Right renal cortex interstitium (tissue), 3 donors: Measurements from ENCODE around the gene TBC1D19. TPM values are rescaled to one million over a fixed set of nuclear protein-coding genes. Genes with fewer than 3 reads are reported as not detected.
"Not testable (repeated sequence)": the region's sequence is repeated elsewhere in the genome, so short reads cannot be mapped to it uniquely, and the experiment has no call there.

Experiments used
- DNase-seq, 3 donors: peaks; one replicate each; pipeline ENCODE4 v3.0.0-alpha.2; 2013; ENCODE audit warnings: low read depth in 3 of 3, low spot score in 2 of 3
- polyA plus RNA-seq, 3 donors: library from polyadenylated mRNA; unstranded; fragments of 120-200 nt; gene quantifications; one replicate each; pipeline ENCODE4 v1.2.1, GENCODE V29; 2013; ENCODE audit not compliant: insufficient read length in 3 of 3

TBC1D19 gene
- polyA plus RNA-seq, 3 donors, result 20.2 to 21.9 (median 20.6) TPM

DNA sequence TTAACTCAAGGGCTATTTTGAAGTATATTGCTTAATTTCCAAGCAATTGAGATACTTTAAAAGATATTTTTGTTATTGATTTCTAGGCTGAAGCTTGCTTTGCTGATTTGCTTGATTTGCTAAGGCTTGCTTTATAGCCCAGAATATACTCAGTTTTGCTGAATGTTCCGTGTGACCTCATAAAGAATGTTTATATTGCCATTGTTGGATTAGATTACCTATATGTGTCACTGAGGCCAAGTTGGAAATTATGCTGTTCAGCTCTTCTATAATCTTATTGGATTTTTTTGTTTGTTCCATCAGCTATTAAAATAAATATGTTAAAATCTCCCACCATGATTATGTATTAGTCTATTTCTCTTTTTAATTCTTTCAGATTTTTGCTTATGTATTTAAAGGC lies 13.0 kb downstream of the TBC1D19 start:
- DNase-seq, result no peak

- DNase-seq, result no peak
These were observed 17.3 kb downstream of the TBC1D19 start for GRCh38 chr4:26601204-26601603.

DNA sequence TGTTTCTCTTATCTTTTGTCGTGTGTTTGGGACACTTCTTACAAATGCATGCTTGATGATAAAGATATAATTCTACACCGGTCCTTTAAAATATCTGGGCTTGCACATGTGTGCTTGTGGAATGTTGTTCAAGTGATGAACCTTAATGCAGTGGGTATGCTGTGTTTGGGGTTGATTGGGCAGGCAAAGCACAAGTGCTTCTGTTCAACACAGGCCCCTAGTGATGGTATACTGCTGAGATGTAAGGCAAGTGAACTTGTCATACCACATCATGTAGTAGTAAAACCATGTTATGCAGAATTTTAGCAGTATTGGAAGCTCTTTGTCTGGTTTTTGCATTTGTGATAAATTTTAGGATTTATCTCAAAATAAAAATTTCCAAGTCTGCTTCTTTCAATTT lies 23.9 kb downstream of the TBC1D19 start:
- no peak for DNase-seq

- DNase-seq, result no peak
These were observed 25.5 kb downstream of the TBC1D19 start for GRCh38 chr4:26609391-26609790.

- DNase-seq, result no peak
These were observed 26.0 kb downstream of the TBC1D19 start for GRCh38 chr4:26609868-26610267.

- no peak for DNase-seq
These were observed 27.5 kb downstream of the TBC1D19 start for GRCh38 chr4:26611372-26611771.

DNA sequence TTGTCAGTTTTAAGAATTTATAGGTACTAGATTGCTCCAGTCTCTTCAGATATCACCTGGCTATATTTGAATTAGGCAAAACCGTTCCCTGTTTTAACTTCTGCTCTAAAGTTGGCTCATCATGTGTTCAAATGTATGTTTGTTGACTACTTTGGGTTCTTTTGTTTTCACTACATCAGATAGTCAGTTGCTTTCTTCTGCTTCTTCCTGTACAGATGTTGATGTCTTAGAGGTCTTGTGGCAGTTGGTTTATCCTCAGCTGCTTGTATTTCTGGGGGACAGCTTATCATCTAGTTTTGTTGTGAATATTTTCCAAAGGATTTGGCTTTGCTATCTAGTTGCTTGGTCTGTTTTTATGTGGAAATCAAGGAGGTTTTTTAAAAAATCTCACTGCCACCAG lies 28.0 kb downstream of the TBC1D19 start:
- no peak for DNase-seq

GRCh38 chr4:26613237-26613636 lies 29.4 kb downstream of the TBC1D19 start:
- no peak for DNase-seq

DNA sequence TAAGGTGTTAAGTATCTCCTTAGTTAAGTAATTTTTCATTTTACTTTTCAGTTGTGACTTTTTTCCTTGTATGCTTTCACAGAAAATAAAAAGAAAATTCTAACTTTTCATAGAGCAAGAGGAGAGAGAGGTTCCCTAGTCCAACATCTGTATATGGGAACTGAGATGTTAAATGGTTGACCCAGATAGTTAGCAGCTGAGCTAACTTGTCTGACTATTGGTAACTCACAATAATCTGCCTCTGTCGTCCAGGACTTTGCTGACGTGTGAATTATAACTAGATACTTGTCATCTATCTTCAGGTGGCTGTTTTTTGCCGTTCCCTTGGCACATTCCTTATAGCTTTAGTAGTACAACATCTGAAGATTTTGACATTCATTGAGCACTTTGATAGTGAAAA lies 29.9 kb downstream of the TBC1D19 start:
- no peak for DNase-seq

- no peak for DNase-seq
These were observed 35.9 kb downstream of the TBC1D19 start for GRCh38 chr4:26619784-26620183.

DNA sequence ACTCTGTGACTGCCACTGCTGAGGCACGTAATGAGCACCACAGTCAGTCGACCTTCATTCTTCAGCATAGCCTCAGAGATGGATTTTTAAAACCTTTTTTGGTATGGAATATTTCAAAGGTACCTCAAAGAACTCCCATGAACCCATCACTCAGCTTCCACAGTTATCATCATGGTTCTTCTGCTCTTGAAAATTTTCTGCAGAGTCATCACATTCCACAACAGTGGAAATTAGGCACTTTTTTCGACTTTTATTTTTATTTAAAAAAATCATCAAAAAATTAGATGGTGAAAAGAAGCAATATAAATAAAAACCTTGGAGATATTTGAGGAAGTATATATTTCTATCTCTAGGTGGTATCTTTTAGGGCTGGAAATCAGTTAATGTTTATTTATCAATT lies 37.5 kb downstream of the TBC1D19 start:
- DNase-seq, result no peak

DNA sequence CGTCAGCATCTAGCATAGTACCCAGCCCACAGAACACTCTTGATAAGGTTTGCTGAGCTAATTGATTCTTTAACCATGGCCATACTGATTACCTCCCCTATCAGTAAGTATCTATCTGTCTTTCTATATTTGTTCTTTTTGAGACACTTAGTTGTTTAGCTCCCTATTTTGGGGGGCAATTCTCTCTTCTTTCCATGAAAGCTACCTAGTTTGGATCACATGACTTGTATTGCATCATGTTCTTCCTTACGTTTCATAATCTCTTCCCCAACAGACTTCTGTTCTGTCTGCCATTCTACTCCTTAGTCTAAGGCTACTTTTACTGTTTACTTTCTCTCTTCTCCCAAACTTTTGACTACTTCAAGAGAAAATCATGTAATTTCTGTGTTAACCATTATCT lies 39.0 kb downstream of the TBC1D19 start:
- no peak for DNase-seq

GRCh38 chr4:26626658-26627057 lies 42.8 kb downstream of the TBC1D19 start:
- not testable (repeated sequence) for DNase-seq

DNA sequence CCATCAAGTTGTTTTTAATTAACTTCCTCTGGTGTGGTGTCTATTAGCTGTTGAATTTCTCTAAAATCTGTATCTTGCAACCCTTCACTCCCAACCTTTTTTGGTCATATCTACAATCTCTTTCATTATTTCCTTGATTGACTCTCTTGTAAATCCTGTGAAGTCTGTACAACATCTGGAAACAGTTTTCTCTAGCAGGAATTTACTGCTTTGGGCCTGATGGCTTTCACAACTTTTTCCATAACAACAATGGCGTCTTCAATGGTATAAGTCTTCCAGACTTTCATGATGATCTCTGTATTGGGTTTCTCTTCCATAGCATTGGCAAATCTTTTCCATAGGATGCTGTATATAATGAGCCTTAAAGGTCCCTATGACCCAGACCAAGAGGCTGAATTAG lies 49.0 kb downstream of the TBC1D19 start:
- no peak for DNase-seq

DNA sequence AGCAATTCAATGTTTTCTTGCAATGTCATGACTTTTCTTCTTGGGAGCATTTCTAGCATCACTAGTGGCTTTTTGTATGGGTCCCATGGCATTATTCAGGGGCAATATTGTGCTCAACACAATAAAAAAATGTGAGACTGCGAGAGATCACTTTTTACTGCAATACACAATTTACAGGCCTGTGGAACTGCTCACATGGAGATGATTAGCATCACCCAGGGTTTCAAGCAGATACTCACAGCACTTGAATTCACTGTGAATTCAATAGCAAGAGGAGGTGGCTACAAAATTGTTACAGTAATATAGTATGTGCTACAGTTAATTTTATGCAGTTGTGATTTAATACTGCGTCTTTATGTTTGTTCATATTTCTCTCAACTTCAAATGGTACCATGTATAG lies 50.4 kb downstream of the TBC1D19 start:
- no peak for DNase-seq

- no peak for DNase-seq
These were observed 52.6 kb downstream of the TBC1D19 start for GRCh38 chr4:26636458-26636857.

- DNase-seq, result not testable (repeated sequence)
These were observed 56.8 kb downstream of the TBC1D19 start for GRCh38 chr4:26640639-26641038.

GRCh38 chr4:26647523-26648224 lies 63.8 kb downstream of the TBC1D19 start:
- no peak for DNase-seq

DNA sequence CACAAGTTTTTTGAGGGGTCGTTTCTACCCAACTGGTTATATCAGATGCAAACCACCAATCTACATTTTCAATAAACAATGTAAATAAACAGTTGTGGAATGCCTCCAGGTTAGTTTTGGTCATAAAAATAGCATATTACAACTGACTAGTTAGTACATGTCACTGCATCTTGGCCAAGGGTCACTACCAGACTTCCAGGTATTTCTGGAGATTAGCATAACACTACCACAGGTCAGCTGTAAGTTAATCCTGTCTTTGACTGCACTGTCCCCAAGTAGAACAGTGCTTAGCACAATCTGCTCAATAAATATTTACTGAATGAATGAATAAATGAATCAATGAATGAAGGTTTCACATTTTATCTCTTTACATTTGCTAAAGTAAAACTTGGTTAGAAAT lies 64.4 kb downstream of the TBC1D19 start:
- no peak for DNase-seq

DNA sequence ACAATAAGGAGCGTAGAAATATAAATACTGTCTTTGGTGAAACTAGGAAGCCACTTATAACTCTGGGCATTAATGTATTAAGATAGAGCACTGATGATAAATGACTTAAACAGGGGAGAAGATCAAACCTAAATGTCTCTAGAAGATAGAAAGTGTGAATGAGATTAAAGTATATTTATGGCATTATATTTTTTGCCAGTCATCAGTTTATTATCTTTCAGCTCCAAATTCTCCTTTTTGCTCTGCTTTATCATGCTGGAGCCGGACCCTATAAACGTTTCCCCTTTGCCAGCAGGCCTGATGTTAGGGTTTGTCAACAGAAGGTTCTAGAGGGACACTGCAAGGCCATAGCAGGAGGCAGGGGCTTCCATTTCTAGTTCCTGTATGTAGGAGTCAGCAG lies 76.4 kb downstream of the TBC1D19 start:
- DNase-seq, result no peak

GRCh38 chr4:26663888-26664287 lies 80.0 kb downstream of the TBC1D19 start:
- no peak for DNase-seq

GRCh38 chr4:26670903-26671537 lies 87.1 kb downstream of the TBC1D19 start:
- no peak for DNase-seq
